ENCODE data around the gene ANAPC2.
A peak's percentile ranks its signal among the peaks of the same experiment; 100 is the strongest.

ANAPC2 gene

DNA sequence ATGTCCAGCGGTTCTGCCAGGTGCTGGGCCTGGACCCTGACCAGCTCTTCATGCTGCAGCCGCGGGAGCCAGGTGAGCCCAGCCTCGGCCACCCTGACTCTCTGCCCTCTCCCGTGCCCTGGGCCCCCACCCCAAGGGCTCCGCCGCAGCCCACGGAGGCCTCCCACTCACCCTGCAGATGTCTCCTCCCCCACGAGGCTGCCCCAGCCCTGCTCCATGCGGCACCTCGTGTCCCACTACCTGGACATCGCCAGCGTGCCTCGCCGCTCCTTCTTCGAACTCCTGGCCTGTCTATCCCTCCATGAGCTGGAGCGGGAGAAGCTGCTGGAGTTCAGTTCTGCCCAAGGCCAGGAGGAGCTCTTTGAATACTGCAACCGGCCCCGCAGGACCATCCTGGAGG is 26.3 kb upstream of the ANAPC2 start:
- no peak for DNase-seq (ENCODE audit: low spot score)

- no peak for DNase-seq (ENCODE audit: low spot score)
Measured at GRCh38 chr9:137213160-137214060, 25.1 kb upstream of the ANAPC2 start.

GRCh38 chr9:137212520-137212919 is 24.2 kb upstream of the ANAPC2 start:
- DNase-seq (ENCODE audit: low spot score): no peak

- DNase-seq (ENCODE audit: low spot score): no peak
Measured at GRCh38 chr9:137211532-137211931, 23.2 kb upstream of the ANAPC2 start.

DNA sequence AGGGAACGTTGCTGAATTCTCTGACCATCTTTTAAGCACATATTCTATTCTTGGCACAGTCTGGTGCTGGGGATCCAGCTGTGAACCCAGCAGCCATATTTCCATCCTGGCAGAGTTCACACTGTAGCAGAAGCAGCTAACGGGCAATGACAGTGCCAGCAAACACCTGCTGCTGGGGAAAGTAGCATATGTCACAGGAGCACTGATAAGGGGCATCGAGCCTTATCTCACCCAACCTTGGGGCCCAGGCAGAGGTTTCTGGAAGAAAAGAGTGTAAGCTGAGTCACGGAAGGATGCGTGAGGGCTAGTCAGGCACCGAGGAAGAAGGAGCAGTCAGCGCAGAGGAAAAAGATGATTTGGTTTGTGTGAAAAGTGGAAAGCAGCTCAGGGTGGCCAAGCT is 18.2 kb upstream of the ANAPC2 start:
- no peak for DNase-seq (ENCODE audit: low spot score)

DNA sequence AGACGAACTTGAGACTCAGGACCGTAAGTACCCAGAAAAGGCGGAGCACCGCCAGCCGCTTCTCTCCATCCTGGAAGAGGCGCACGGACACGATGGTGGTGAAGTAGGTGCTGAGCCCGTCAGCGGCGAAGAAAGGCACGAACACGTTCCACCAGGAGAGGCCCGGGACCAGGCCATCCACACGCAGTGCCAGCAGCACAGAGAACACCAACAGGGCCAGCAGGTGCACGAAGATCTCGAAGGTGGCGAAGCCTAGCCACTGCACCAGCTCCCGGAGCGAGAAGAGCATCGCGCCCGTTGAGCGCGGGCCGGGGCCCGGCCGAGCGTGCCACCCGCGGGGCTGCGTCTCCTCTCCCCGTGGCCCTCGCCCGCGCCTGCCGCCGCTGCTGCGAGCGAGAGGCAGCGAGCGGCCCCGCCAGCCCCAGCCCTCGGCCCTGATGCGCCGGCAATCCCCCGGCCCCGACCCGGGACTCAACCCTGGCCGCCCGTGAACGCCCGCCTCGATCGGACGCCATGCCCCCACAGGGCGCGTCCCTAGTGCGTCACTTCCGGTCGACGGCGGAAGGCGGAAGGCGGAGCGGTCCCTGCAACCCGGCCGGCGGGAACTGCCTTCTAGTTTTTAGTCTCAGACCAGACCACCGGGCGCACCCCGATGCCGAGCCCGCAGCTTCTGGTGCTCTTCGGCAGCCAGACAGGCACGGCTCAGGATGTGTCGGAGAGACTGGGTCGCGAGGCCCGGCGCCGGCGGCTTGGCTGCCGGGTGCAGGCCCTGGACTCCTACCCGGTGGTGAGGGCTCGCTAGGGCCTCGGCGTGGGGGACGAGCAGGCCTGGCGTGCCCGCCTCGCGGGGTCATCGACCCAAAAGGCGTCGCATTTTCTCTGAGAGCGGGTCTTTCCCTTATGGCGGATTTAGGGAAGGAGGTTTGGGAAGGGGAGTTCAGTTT is 17.0 kb upstream of the ANAPC2 start, which contains the start of the genes NDOR1 and TMEM203:
Gene NDOR1 (plus strand): TSS at position 575 of the 944 bp plus-strand sequence. CDS start 78 bp downstream, at position 653.
Gene TMEM203 (minus strand): TSS at position 523 of the 944 bp plus-strand sequence. CDS start 234 bp downstream, at position 289.
- peak; percentile 84 for DNase-seq (ENCODE audit: low spot score)

- no peak for DNase-seq (ENCODE audit: low spot score)
Measured at GRCh38 chr9:137204731-137205125, 16.4 kb upstream of the ANAPC2 start.

GRCh38 chr9:137202966-137203365 is 14.6 kb upstream of the ANAPC2 start:
- no peak for DNase-seq (ENCODE audit: low spot score)

GRCh38 chr9:137201205-137201868 is 13.0 kb upstream of the ANAPC2 start:
- no peak for DNase-seq (ENCODE audit: low spot score)

DNA sequence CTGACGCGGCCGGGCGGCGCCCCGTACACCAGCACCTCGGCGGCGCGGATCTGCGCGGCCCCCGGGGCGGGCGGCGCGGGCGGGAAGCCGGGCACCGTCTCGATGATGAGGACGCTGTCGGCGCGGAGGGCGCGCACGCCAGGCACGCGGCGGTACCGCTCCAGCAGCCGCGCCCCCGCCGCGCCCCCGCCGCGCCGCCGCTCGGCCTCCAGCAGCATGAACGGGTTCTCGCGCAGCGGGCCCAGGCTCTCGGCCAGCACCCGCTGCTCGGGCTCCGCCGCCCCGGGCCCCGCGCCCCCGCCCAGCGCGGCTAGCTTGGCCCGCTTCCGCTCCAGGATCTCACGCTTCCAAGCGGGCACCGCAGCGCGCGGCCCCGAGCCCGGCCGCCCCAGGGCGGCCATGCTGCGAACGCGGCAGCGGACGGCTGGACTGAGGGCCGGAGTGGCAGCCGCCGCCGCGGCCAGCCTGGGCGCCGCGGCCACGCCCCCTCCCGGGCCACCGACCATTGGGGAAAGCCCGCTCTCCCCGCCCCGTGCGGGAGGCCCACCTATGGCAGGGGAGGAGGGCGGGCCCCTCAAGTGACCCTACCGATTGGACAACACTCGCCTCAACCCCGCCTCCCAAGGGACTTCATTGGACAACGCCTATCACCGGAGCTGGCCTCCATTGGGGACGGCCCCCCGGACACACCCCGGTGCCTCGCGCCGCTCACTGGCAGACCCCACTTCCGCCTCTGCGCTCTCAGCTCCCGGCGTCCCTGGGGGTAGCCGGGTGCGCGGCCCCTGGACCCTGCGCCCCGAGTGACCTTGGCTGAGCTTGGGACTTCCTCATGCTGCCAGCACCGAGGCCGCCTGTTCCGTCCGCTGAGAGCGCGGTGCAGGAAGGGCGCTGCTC is 12.2 kb upstream of the ANAPC2 start, which contains the start of gene TPRN:
Gene TPRN (minus strand): TSS at position 431 of the 894 bp plus-strand sequence. CDS start 30 bp downstream, at position 401.
- peak; percentile 99 for DNase-seq (ENCODE audit: low spot score)

DNA sequence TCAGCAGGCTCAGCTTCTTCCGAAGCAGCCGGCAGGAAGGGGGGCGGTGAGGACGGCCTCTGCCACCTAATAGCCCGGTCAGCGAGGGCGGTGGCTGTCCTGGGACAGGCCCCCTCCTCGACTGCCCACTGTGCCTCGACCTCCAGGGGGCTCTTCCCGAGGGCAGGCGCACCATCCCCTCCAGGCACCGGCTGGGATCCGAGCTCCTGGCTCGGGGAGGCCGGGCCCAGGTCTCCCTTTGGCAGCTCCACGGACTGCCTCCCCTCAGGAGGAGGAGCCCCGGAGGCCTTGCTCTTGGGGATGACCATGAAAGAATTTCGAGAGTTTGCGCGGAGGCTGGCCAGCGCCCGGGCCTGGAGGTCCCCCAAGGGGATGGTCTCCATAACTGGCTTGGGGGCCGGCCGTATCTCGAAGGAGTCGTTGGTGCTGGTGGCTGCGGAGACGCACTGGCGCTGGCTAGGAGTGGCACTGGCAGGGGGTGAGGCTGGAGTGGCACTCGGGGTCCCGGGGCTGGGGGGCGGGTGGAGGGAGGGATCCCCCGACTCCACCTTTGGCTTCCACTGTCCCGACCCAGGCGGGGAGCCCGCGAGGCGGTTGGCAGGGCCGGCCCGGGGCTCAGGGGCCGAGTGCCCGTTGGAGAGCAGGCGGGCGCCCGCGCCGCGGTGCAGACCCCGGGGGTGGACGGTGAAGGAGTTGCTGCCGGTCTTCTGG is 11.2 kb upstream of the ANAPC2 start:
- no peak for DNase-seq (ENCODE audit: low spot score)

DNA sequence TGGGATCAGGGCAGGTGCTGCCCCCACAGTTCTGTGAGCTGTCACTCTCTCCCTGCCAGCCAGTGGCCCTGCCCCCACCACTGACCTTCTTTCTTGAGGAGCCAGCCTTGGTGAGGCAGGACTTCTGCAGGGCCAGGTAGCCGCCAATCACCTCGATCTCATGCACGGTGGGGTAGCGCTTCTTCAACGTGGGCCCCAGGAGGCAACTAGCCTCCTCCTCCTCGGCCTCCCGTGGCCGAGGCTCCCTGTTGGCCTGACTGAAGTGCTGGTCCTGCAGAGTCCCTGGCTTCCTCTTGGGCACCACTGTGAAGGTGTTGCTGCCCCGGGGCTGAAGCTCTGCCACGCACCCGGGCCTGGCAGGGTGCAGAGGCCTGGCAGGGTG is 10.5 kb upstream of the ANAPC2 start:
- no peak for DNase-seq (ENCODE audit: low spot score)

DNA sequence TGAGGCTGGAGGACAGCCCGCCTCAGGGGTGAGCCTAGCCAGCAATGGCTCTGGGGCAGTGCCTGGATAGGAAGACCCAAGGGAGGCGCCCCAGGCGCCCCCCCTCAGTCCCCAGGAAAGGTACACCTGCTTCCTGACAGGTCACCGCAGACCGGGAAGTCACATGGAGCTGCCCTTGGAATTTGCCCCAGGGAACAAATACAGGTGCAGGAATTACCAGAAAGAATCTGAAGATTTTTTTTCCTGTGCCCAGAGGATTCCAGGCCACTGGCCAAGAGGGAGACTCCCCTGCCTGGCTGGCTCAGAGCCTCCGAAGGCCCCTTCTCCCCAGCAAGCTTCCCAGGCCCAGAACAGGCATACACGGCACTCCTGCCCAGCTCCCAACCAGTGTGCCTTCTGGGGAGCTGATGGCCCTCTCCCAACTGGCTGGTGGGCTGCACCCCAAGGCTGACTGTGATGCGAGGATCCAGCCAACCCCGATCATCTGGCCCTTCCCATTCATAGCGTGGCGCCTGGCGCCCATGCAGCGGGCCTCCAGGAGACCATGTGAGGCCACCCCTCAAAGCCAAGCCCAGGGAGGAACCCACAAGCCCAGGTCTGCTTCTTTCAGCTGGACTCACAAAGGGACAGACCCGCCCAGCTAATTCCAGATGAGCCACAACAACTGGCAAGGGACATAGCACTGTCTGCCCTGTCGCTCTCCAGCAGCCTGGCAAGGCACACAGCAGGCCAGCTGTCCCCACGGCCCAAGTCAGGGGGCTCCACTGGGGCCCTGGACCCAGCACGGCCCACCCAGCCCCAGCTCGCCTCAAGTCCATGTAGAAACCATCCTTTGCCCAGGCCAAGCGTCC is 9.9 kb upstream of the ANAPC2 start:
- DNase-seq (ENCODE audit: low spot score): no peak

- no peak for DNase-seq (ENCODE audit: low spot score)
Measured at GRCh38 chr9:137195525-137196220, 7.3 kb upstream of the ANAPC2 start.

DNA sequence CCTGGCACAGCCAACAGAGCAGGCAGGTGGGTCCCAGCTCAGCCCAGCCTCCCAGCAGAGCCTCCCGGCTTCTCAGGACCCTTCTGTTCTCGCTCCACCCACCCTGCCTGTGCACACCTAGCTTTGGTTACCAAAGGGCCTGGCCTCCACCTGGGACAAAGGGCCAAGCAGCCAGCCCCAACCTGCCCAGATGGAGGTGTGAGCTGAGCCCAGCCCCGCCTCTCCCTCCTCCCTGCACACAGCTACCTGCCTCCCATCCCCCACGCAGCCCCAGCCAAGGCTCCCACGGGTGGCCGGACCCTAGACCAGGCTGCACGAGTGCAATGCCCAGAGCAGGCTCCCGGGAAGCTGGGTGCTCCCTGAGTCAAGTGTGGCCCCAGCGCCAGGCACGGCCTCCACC is 6.5 kb upstream of the ANAPC2 start:
- no peak for DNase-seq (ENCODE audit: low spot score)

- peak; percentile 83 for DNase-seq (ENCODE audit: low spot score)
Measured at GRCh38 chr9:137194388-137194787, 6.0 kb upstream of the ANAPC2 start.

DNA sequence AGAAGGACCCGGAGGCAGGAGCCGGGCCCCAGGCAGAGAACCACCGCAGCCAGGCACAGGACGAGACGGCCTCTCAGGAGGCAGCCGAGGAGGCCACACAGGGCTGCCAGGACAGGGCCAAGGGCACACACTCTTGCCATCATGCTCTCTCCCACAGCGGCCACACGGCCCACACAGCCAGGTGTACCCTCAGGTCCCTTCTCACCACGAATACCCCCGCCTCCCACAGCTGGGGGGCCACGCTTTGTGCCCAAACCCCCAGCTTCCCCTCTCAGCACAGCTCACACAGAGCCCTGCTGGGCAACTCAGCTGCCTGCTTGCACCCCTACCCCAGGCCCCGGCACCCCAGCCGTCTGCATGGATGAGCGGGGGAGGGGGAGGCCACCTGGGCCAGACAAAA is 5.4 kb upstream of the ANAPC2 start:
- DNase-seq (ENCODE audit: low spot score): no peak

DNA sequence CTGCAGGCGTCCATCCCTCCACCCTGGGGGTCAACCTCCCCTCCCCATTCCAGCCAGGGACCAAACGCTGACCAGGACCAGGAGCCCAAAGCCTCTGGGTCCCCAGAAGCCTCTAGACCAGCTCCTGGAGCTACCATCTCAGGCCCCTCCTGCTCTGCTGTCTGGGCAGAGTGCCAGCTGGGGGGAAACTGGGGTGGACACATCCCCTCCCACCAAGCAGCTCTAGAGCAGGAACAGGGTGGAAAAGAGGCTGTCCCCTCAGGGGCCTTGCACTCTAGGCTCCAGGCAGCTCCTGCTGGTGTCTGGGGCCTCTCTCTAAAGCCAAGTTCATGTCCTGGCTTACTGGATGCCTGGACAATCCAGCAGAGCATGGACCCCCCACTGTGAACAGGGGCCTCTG is 4.5 kb upstream of the ANAPC2 start:
- no peak for DNase-seq (ENCODE audit: low spot score)

DNA sequence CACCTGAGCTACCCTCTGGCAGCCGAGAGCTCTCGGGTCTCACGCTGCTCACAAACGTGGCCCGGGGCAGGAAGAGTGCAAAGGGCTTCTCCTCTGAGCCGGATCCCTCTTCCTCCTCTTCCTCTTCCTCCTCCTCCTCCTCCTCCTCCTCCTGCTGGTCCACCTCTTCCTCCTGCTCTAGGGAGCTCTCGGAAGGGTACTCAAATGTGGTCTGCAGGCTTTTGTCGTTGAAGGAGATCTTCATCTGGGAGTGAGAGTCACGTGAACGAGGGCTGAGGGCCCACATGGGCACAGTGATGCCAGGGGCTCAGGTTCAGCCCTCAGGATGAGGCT is 4.1 kb upstream of the ANAPC2 start:
- no peak for DNase-seq (ENCODE audit: low spot score)
